IMR-90 (cell line): ENCODE results near the gene AKAP12. TPM values are rescaled to one million over a fixed set of nuclear protein-coding genes. Genes with fewer than 3 reads are reported as not detected.

ENCODE experiments used
- ATAC-seq: fragments of 200-7000 bp; cut with Tn5 transposase; 2 replicates; pipeline ENCODE4 v1.9.1; 2020; ENCODE audit warnings: low read depth, mild to moderate bottlenecking, moderate library complexity
- BruUV-seq: library from RNA; stranded (reverse); fragments of 400-500 nt; replicated peaks from 2 replicates; lab custom pipeline; 2021; lab: Mats Ljungman, UMichigan
- CTCF ChIA-PET: fragments of 300-600 bp; formaldehyde crosslinking; extraction: SDS; loops from one replicate; lab custom pipeline; 2021; ENCODE audit warnings: antibody characterized with exemption; lab: Yijun Ruan, JAX
- POLR2A ChIA-PET: fragments of 300-600 bp; sonication (Branson Sonifier 250); formaldehyde crosslinking; loops from one replicate; lab custom pipeline; 2022; ENCODE audit warnings: antibody characterized with exemption; ENCODE audit not compliant: unreplicated experiment; lab: Charles Lee
- DNase-seq: peaks from one replicate; pipeline ENCODE4 v3.0.0; 2013
- H2AFZ ChIP-seq: replicated peaks from 2 replicates; pipeline ENCODE3; 2013; ENCODE audit warnings: low read length, mild to moderate bottlenecking; ENCODE audit not compliant: poor library complexity
- H2AK5ac ChIP-seq: 2 replicates; pipeline ENCODE4 v1.6.1; 2013; ENCODE audit warnings: low read depth, low read length, inconsistent platforms
- H2AK9ac ChIP-seq: replicated peaks from 2 replicates; pipeline ENCODE3; 2013; ENCODE audit warnings: mild to moderate bottlenecking, low read depth, low read length, moderate library complexity; ENCODE audit not compliant: poor library complexity
- H2BK120ac ChIP-seq: 2 replicates; pipeline ENCODE4 v1.6.1; 2013; ENCODE audit warnings: low read depth, low read length, inconsistent platforms
- H2BK15ac ChIP-seq: 3 replicates; pipeline ENCODE4 v1.6.1; 2013; ENCODE audit warnings: low read depth, low read length, inconsistent platforms
- H2BK20ac ChIP-seq: 2 replicates; pipeline ENCODE4 v1.6.1; 2013; ENCODE audit warnings: low read depth, mild to moderate bottlenecking, inconsistent platforms, low read length, moderate library complexity
- H2BK5ac ChIP-seq: 2 replicates; pipeline ENCODE4 v1.6.1; 2013; ENCODE audit warnings: mild to moderate bottlenecking, low read depth, low read length, inconsistent platforms; ENCODE audit not compliant: poor library complexity, severe bottlenecking
- H3K14ac ChIP-seq: replicated peaks from 2 replicates; pipeline ENCODE4 v1.6.1; 2013; ENCODE audit warnings: low read depth, low read length, inconsistent platforms
- H3K18ac ChIP-seq: 2 replicates; pipeline ENCODE4 v1.6.1; 2013; ENCODE audit warnings: low read depth, low read length, control low read depth
- H3K23ac ChIP-seq: 2 replicates; pipeline ENCODE4 v1.6.1; 2013; ENCODE audit warnings: low read depth, low read length, inconsistent platforms
- H3K27ac ChIP-seq: 2 replicates; pipeline ENCODE4 v1.5.1; 2013; ENCODE audit warnings: mild to moderate bottlenecking, control low read depth, low read length; ENCODE audit not compliant: insufficient read depth
- H3K27me3 ChIP-seq: 2 replicates; pipeline ENCODE4 v1.6.1; 2013; ENCODE audit warnings: low read length; ENCODE audit not compliant: control insufficient read depth, insufficient read depth
- H3K36me3 ChIP-seq: 2 replicates; pipeline ENCODE4 v1.6.1; 2013; ENCODE audit warnings: low read length, mixed read lengths; ENCODE audit not compliant: control insufficient read depth, insufficient read depth
- H3K4ac ChIP-seq: 2 replicates; pipeline ENCODE4 v1.6.1; 2013; ENCODE audit warnings: low read depth, low read length, inconsistent platforms
- H3K4me1 ChIP-seq: 2 replicates; pipeline ENCODE4 v1.6.1; 2013; ENCODE audit warnings: low read length, mixed read lengths; ENCODE audit not compliant: control insufficient read depth, insufficient read depth
- H3K4me2 ChIP-seq: 2 replicates; pipeline ENCODE4 v1.6.1; 2013; ENCODE audit warnings: low read depth, mild to moderate bottlenecking, control low read depth, low read length, moderate library complexity
- H3K4me3 ChIP-seq: 2 replicates; pipeline ENCODE4 v1.5.1; 2013; ENCODE audit warnings: low read depth, mild to moderate bottlenecking, control low read depth, low read length, moderate library complexity; ENCODE audit not compliant: insufficient read depth
- H3K56ac ChIP-seq: 2 replicates; pipeline ENCODE4 v1.6.1; 2013; ENCODE audit warnings: low read length, inconsistent platforms; ENCODE audit not compliant: insufficient read depth; ENCODE audit errors: extremely low read depth
- H3K79me1 ChIP-seq, 2 experiments: 2 replicates each; pipeline ENCODE4 v1.6.1; 2013; ENCODE audit warnings: low read length in 2 of 2, inconsistent platforms in 1 of 2, low read depth in 1 of 2
- H3K9ac ChIP-seq: 2 replicates; pipeline ENCODE4 v1.6.1; 2013; ENCODE audit warnings: low read depth, low read length, control low read depth
- H3K9me1 ChIP-seq: 2 replicates; pipeline ENCODE4 v1.6.1; 2013; ENCODE audit warnings: low read length, inconsistent platforms; ENCODE audit not compliant: insufficient read depth
- H3K9me3 ChIP-seq: 2 replicates; pipeline ENCODE4 v1.6.1; 2013; ENCODE audit warnings: low read length; ENCODE audit not compliant: control insufficient read depth, insufficient read depth
- H4K20me1 ChIP-seq: 2 replicates; pipeline ENCODE4 v1.6.1; 2013; ENCODE audit warnings: low read length, inconsistent platforms; ENCODE audit not compliant: insufficient read depth
- H4K5ac ChIP-seq: 2 replicates; pipeline ENCODE4 v1.6.1; 2013; ENCODE audit warnings: mild to moderate bottlenecking, low read depth, low read length, control low read depth
- H4K8ac ChIP-seq, 2 experiments: 2 replicates each; pipeline ENCODE4 v1.6.1; 2013; ENCODE audit warnings: low read depth in 2 of 2, low read length in 2 of 2, control low read depth in 1 of 2, inconsistent platforms in 1 of 2
- H4K91ac ChIP-seq: 2 replicates; pipeline ENCODE4 v1.6.1; 2013; ENCODE audit warnings: low read depth, low read length, inconsistent platforms; ENCODE audit not compliant: insufficient read depth
- CHD1 ChIP-seq: IDR thresholded peaks from 2 replicates; pipeline ENCODE4 v1.6.1; 2012; ENCODE audit warnings: low read depth, low read length, improper control_type of control experiment
- MAFK ChIP-seq: IDR thresholded peaks from 2 replicates; pipeline ENCODE4 v1.6.1; 2012; ENCODE audit warnings: low read depth, low read length, improper control_type of control experiment
- MXI1 ChIP-seq: IDR thresholded peaks from 2 replicates; pipeline ENCODE4 v1.6.1; 2012; ENCODE audit warnings: low read depth, mild to moderate bottlenecking, low read length, moderate library complexity, borderline replicate concordance
- POLR2A ChIP-seq: IDR thresholded peaks from 2 replicates; pipeline ENCODE4 v1.6.1; 2012; ENCODE audit warnings: mild to moderate bottlenecking, low read depth, low read length
- WGBS, 2 experiments: methylation state at CpG; one replicate each; pipeline versions ENCODE4 v1.1.5 to v1.1.7; 2013; ENCODE audit warnings: missing lambda C conversion rate in 2 of 2; ENCODE audit not compliant: insufficient read length in 1 of 2; ENCODE audit errors: extremely low coverage in 2 of 2; 5-methylcytosine and 5-hydroxymethylcytosine counted together
- dilution Hi-C: fragments of 300-500 bp; cut with HindIII; formaldehyde crosslinking; loops from one replicate; pipeline ENCODE4 v1.14.3; 2018; ENCODE audit warnings: low sequenced_read_pairs; ENCODE audit not compliant: unreplicated experiment
- in situ Hi-C: fragments of 300-500 bp; cut with MboI; formaldehyde crosslinking; loops from 3 replicates; pipeline ENCODE4 v1.14.3; 2019; ENCODE audit warnings: low sequenced_read_pairs, inconsistent platforms, mixed read lengths
- intact Hi-C: fragments of 100-400 bp; cut with micrococcal nuclease; formaldehyde crosslinking; loops from 2 replicates; pipeline ENCODE4 v1.10.0; 2022
- polyA plus RNA-seq, 3 experiments: library from polyadenylated mRNA; depleted of rRNA; stranded (reverse); fragments of >200 nt; gene quantifications; 2 replicates each; pipeline ENCODE4 v1.2.3, GENCODE V29; 2012; ENCODE audit warnings: low replicate concordance in 1 of 3
- total RNA-seq: library from RNA; depleted of rRNA; stranded (reverse); fragments of >200 nt; gene quantifications from 2 replicates; pipeline ENCODE4 v1.2.3, GENCODE V29; 2012
- TF ChIP-seq, protein P1 (sequence below): fragments of 150-350 bp; IDR thresholded peaks from 2 replicates; pipeline ENCODE4 v1.6.1; 2016; ENCODE audit warnings: low read depth, mild to moderate bottlenecking, low read length, moderate library complexity, borderline replicate concordance
- TF ChIP-seq, protein P2 (sequence below): conservative IDR thresholded peaks from 2 replicates; pipeline ENCODE4 v1.5.1; 2012; ENCODE audit warnings: mild to moderate bottlenecking, low read depth, low read length, improper control_type of control experiment

Gene AKAP12
- total and polyA plus RNA-seq, 2 of the 4 experiments (the other 2 are of a cell fraction), result 56.0 to 118 TPM

DNA sequence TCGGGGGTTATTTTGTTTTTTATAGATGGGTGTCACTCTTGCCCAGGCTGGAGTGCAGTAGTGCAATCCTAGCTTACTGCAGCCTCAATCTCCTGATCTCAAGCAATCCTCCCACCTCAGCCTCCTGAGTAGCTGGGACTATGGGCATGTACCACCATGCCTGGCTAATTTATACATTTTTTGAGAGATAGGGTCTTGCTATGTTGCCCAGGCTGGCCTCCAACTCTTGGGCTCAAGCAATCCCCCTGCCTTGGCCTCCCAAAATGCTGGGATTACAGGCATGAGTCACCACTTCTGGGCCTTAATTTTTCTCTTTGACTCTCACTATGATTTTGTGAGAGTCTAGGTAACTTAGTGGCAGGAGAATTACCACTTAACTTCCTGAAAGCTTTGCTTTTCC, 23.3 kb downstream of the AKAP12 start:
- H2BK20ac ChIP-seq, result 0 out of 2 replicates have a peak overlapping the region, but pooled peaks have one; percentile 4
- H3K4me3 ChIP-seq, result no peak overlapping the region
- H3K9ac ChIP-seq, result no peak overlapping the region
- H3K36me3 ChIP-seq, result peaks cover 3% of the 10 kb centered on the region; the same call in 1 of the 2 replicates
- no peak overlapping the region for H3K4ac ChIP-seq
- CTCF ChIA-PET, result interaction anchor here (0.6 to 1.1 kb wide), 2 partner anchors 9 to 61 kb away, joined by 3 read pairs; no protein-coding TSS in a partner anchor
- H3K56ac ChIP-seq, result no peak overlapping the region
- H3K4me1 ChIP-seq, result peaks cover 4% of the 10 kb centered on the region; the same call in 1 of the 2 replicates
- no peak overlapping the region for H4K8ac ChIP-seq
- no peak overlapping the region for H3K4me2 ChIP-seq
- no peak for DNase-seq
- no peaks in the 10 kb centered on the region for H3K9me3 ChIP-seq
- no peak overlapping the region; the same call in 1 of the 2 replicates for H3K14ac ChIP-seq
- H4K91ac ChIP-seq, result no peak overlapping the region
- H2BK120ac ChIP-seq, result no peak overlapping the region
- H3K18ac ChIP-seq, result no peak overlapping the region
- no peak overlapping the region for H3K27ac ChIP-seq
- no TSS peak for BruUV-seq
- intact Hi-C loops (no loop called here), dilution Hi-C loops (no loop called here), in situ Hi-C loops (no loop called here)
- H2AFZ ChIP-seq, result no peak overlapping the region
- H4K20me1 ChIP-seq, result no peaks in the 10 kb centered on the region; the same call in 1 of the 2 replicates
- no peak overlapping the region for H2AK9ac ChIP-seq
- no peak overlapping the region for H2BK15ac ChIP-seq
- 0 out of 2 replicates have a peak, but pooled peaks cover 5% of the 10 kb centered on the region for H3K9me1 ChIP-seq
- no peak for TF ChIP-seq MXI1
- TF ChIP-seq MAFK, result no peak
- TF ChIP-seq CHD1, result no peak
- no peak for TF ChIP-seq POLR2A
- TF ChIP-seq, protein P1, sequence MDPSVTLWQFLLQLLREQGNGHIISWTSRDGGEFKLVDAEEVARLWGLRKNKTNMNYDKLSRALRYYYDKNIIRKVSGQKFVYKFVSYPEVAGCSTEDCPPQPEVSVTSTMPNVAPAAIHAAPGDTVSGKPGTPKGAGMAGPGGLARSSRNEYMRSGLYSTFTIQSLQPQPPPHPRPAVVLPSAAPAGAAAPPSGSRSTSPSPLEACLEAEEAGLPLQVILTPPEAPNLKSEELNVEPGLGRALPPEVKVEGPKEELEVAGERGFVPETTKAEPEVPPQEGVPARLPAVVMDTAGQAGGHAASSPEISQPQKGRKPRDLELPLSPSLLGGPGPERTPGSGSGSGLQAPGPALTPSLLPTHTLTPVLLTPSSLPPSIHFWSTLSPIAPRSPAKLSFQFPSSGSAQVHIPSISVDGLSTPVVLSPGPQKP, result no peak
- TF ChIP-seq, protein P2, sequence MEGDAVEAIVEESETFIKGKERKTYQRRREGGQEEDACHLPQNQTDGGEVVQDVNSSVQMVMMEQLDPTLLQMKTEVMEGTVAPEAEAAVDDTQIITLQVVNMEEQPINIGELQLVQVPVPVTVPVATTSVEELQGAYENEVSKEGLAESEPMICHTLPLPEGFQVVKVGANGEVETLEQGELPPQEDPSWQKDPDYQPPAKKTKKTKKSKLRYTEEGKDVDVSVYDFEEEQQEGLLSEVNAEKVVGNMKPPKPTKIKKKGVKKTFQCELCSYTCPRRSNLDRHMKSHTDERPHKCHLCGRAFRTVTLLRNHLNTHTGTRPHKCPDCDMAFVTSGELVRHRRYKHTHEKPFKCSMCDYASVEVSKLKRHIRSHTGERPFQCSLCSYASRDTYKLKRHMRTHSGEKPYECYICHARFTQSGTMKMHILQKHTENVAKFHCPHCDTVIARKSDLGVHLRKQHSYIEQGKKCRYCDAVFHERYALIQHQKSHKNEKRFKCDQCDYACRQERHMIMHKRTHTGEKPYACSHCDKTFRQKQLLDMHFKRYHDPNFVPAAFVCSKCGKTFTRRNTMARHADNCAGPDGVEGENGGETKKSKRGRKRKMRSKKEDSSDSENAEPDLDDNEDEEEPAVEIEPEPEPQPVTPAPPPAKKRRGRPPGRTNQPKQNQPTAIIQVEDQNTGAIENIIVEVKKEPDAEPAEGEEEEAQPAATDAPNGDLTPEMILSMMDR, result no peak
- peaks cover 0 to 6% of the 10 kb centered on the region in 2 experiments; a peak in 1 of 4 replicates for H3K79me1 ChIP-seq
- H2AK5ac ChIP-seq, result no peak overlapping the region
- no peak overlapping the region for H2BK5ac ChIP-seq
- no peak overlapping the region for H4K5ac ChIP-seq
- ATAC-seq, result no peak
- no CpG with 5 or more reads among the region's 1 CpG for WGBS, 2 experiments
- no peaks in the 10 kb centered on the region for H3K27me3 ChIP-seq
- POLR2A ChIA-PET, result no interaction called here
- H3K23ac ChIP-seq, result no peak overlapping the region
